ENCODE results near the gene PRG2. TPM values are rescaled to one million over a fixed set of nuclear protein-coding genes. Genes with fewer than 3 reads are reported as not detected.

Gene PRG2
- total and polyA plus RNA-seq, 2 of the 4 experiments (the other 2 are of a cell fraction) = not detected

DNA sequence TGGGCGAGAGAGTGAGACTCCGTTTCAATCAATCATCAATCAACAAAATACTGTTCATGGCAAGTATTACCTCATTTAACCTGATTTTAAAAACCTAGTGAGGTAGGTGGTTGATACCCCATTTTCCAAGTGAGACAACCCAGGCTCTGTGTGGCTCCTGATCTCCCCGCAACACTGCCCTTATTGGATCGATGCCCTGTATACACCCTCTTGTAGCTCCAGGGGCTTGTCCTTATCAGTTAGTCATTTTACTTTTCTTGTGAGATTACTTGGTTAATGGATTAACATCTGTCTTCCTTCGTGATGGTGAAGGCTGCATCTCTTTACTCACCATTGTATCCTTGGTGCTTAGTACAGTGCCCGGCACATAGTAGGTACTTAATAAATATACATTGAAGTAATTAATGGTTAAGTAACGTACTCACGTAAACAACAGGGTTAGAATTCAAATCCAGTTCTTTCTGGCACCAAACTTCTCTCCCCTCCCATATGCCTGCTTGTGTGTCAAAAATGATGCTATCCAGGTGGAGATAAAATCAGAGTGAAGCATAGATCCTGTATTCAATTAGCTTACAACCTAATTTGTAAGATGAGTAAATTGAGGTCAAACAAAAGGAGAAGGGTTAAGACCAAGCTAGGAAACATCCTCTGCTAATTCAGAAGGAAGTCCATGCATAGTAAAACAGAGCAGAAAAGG lies 1.8 kb upstream of the PRG2 start:
- Histone ChIP-seq H2AFZ (replicated peaks; ENCODE audit: low read length, poor library complexity) (no peak overlapping the region), H3K23ac (ENCODE audit: low read depth, low read length) (no peak overlapping the region), H3K56ac (ENCODE audit: extremely low read depth, insufficient read depth, low read length) (no peak overlapping the region), H4K8ac (ENCODE audit: low read depth in 2 of 2, low read length in 2 of 2) (no peak overlapping the region), H2BK15ac (ENCODE audit: low read depth, low read length) (no peak overlapping the region), H3K4me3 (ENCODE audit: insufficient read depth, low read depth, low read length) (no peak overlapping the region), H3K14ac (replicated peaks; ENCODE audit: low read depth, low read length) (no peak overlapping the region), H3K4ac (ENCODE audit: low read depth, low read length) (no peak overlapping the region), H2BK120ac (ENCODE audit: low read depth, low read length) (no peak overlapping the region), H3K18ac (ENCODE audit: low read depth, low read length) (no peak overlapping the region), H4K91ac (ENCODE audit: insufficient read depth, low read depth, low read length) (no peak overlapping the region), H2AK9ac (replicated peaks; ENCODE audit: low read depth, low read length, poor library complexity) (no peak overlapping the region), H3K27ac (ENCODE audit: insufficient read depth, low read length) (no peak overlapping the region), H3K9me1 (ENCODE audit: insufficient read depth, low read length) (no peaks in the 10 kb centered on the region), H3K27me3 (ENCODE audit: control insufficient read depth, insufficient read depth, low read length) (peaks cover 46% of the 10 kb centered on the region), H3K9me3 (ENCODE audit: control insufficient read depth, insufficient read depth, low read length) (no peaks in the 10 kb centered on the region), H2AK5ac (ENCODE audit: low read depth, low read length) (no peak overlapping the region), H4K5ac (ENCODE audit: low read depth, low read length) (no peak overlapping the region), H3K4me1 (ENCODE audit: control insufficient read depth, insufficient read depth, low read length) (no peaks in the 10 kb centered on the region), H3K9ac (ENCODE audit: low read depth, low read length) (no peak overlapping the region), H2BK5ac (ENCODE audit: low read depth, low read length, poor library complexity, severe bottlenecking) (no peak overlapping the region), H3K36me3 (ENCODE audit: control insufficient read depth, insufficient read depth, low read length) (no peaks in the 10 kb centered on the region), H3K79me1 (ENCODE audit: low read depth in 1 of 2, low read length in 2 of 2) (no peaks in the 10 kb centered on the region), H3K4me2 (ENCODE audit: low read depth, low read length) (no peak overlapping the region), H4K20me1 (ENCODE audit: insufficient read depth, low read length) (no peaks in the 10 kb centered on the region; the same call in 1 of the 2 replicates), H2BK20ac (ENCODE audit: low read depth, low read length) (no peak overlapping the region)
- WGBS, 2 experiments (ENCODE audit: extremely low coverage in 2 of 2, insufficient read length in 1 of 2) = no CpG with 5 or more reads among the region's 8 CpGs
- ChIA-PET POLR2A (ENCODE audit: unreplicated experiment) (no interaction called here), CTCF (no interaction called here)
- ATAC-seq (ENCODE audit: low read depth) (no peak), DNase-seq (no peak)
- intact Hi-C loops (cut with micrococcal nuclease) = no loop called here
- TF ChIP-seq RAD21 (IDR thresholded peaks at IDR 0.05; ENCODE audit: low read length) = no peak
- in situ Hi-C loops (cut with MboI; ENCODE audit: low sequenced_read_pairs) = no loop called here
- dilution Hi-C loops (cut with HindIII; ENCODE audit: low sequenced_read_pairs, unreplicated experiment) = no loop called here
- BruUV-seq (replicated peaks) = no TSS peak
